Measurements from ENCODE around the gene HBE1. TPM values are rescaled to one million over a fixed set of nuclear protein-coding genes. Genes with fewer than 3 reads are reported as not detected.

Gene HBE1
- total RNA-seq, 1 donor from 2014 or later: not detected

DNA sequence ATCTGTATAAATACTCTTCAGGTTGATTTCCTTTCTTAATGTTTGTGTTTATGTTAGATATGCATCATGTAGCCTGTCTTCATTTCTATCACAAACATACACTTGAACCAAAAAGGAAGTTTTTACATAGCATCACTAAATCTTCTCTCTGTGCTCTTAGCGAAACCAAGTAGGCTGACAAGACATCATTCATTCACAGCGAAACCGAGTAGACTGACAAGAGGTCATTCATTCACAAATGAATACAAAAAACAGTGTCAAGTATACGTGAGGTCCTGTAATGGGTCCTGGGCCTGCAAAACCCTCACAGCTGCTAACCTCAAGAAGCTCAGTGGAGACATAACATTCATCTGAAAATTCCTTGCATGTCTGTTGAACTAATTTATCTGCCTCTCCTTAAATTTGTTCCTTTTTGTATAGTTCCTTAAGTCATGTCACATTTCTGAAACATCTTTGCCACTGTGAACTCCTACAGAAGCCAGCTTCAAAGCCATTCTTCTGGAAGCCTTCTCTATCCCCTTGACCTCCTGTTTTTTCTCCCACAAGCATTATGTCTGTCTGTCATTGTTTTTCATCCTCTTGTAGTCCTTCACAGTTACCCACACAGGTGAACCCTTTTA, 9.8 kb upstream of the HBE1 start:
- no peak for DNase-seq (ENCODE audit: low read depth)
- no peak overlapping the region for H3K4me3 ChIP-seq (ENCODE audit: low read depth, low read length)
- TF ChIP-seq, protein P1, sequence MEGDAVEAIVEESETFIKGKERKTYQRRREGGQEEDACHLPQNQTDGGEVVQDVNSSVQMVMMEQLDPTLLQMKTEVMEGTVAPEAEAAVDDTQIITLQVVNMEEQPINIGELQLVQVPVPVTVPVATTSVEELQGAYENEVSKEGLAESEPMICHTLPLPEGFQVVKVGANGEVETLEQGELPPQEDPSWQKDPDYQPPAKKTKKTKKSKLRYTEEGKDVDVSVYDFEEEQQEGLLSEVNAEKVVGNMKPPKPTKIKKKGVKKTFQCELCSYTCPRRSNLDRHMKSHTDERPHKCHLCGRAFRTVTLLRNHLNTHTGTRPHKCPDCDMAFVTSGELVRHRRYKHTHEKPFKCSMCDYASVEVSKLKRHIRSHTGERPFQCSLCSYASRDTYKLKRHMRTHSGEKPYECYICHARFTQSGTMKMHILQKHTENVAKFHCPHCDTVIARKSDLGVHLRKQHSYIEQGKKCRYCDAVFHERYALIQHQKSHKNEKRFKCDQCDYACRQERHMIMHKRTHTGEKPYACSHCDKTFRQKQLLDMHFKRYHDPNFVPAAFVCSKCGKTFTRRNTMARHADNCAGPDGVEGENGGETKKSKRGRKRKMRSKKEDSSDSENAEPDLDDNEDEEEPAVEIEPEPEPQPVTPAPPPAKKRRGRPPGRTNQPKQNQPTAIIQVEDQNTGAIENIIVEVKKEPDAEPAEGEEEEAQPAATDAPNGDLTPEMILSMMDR (conservative IDR thresholded peaks at IDR 0.05; ENCODE audit: low read depth, low read length): no peak

DNA sequence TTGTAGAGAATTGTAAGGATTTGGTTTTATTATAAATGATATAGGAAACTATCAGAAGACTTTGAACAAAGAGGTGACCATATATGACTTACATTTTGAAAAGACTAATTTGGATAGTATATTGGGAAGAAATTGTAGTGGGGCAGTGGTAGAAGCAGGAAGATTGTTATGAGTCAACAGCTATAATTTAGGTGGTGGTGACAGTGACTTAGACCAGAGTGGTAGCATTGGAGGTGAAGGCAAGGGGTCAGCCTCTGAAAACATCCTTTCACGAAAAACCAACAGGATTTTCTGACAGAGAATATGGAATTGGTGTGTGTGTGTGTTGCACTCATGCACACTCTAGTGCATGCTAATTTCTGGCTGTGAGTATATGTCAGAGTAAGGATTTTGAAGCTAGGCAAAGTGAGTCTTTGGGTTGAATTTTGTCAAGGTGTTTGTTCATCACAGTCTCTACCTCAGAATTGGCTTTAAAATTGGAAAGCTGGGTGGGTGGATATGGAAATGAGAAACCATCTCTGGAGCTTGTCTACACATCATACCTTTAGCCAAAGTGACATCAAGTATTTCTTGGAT, 8.2 kb upstream of the HBE1 start:
- no peak for DNase-seq (ENCODE audit: low read depth)
- H3K4me3 ChIP-seq (ENCODE audit: low read depth, low read length): no peak overlapping the region
- TF ChIP-seq, protein P1 (conservative IDR thresholded peaks at IDR 0.05; ENCODE audit: low read depth, low read length): no peak

DNA sequence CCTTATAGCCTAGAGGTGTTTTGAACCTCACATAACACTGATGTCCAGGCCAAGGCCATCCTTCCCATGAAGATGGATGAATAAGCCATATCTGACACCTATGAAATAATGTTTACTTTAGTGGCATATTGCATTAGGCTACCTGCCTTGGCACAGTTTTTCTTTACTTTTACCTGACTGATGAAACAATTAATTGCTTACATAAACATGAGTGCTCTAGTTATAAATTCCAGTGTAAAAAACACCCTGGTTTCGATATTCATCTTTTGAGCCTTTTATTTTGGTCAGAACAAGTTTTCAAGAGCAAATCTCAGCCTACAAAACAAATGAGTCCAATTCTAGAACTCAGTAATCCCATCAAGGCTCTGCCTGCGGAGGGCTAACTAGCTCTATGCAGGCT, 7.0 kb upstream of the HBE1 start:
- DNase-seq (ENCODE audit: low read depth): no peak
- TF ChIP-seq, protein P1 (conservative IDR thresholded peaks at IDR 0.05; ENCODE audit: low read depth, low read length): no peak

DNA sequence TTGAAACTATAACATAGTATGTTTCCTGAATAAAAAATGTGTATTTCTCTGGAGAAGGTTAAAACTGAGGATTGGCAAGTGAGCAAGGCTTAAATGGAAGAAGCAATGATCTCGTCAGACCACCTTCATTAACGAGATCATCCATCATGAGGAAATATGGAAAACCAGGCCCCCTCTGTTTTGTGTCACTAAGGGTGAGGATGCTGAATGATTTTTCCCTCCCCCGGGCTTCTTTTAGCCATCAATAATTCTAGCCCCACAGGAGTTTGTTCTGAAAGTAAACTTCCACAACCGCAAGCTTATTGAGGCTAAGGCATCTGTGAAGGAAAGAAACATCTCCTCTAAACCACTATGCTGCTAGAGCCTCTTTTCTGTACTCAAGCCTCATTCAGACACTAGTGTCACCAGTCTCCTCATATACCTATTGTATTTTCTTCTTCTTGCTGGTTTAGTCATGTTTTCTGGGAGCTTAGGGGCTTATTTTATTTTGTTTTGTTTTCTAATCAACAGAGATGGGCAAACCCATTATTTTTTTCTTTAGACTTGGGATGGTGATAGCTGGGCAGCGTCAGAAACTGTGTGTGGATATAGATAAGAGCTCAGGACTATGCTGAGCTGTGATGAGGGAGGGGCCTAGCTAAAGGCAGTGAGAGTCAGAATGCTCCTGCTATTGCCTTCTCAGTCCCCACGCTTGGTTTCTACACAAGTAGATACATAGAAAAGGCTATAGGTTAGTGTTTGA, 5.8 kb upstream of the HBE1 start:
- TF ChIP-seq, protein P1 (conservative IDR thresholded peaks at IDR 0.05; ENCODE audit: low read depth, low read length): no peak
- H3K4me3 ChIP-seq (ENCODE audit: low read depth, low read length): no peak overlapping the region
- no peak for DNase-seq (ENCODE audit: low read depth)

More for the DNA sequence above, 7.0 kb upstream of the HBE1 start:
- H3K4me3 ChIP-seq (ENCODE audit: low read depth, low read length): no peak overlapping the region

DNA sequence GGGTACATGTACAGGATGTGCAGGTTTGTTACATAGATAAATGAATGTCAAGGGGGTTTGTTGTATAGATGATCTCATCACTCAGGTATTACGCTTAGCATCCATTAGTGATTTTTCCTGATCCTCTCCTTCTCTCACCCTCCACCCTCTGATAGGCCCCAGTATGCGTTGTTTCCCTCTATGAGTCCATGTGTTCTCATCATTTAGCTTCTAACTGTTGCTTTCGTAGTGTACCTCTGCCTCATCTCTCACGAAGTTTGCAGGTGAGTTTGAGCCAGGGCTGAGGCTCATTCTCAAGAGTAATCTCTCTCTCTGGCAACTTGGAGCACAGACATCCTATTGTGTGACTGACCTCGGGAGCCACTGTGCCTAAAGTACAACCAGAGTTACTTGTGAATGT, 4.7 kb upstream of the HBE1 start:
- DNase-seq (ENCODE audit: low read depth): no peak
- TF ChIP-seq, protein P1 (conservative IDR thresholded peaks at IDR 0.05; ENCODE audit: low read depth, low read length): no peak
- H3K4me3 ChIP-seq (ENCODE audit: low read depth, low read length): no peak overlapping the region

DNA sequence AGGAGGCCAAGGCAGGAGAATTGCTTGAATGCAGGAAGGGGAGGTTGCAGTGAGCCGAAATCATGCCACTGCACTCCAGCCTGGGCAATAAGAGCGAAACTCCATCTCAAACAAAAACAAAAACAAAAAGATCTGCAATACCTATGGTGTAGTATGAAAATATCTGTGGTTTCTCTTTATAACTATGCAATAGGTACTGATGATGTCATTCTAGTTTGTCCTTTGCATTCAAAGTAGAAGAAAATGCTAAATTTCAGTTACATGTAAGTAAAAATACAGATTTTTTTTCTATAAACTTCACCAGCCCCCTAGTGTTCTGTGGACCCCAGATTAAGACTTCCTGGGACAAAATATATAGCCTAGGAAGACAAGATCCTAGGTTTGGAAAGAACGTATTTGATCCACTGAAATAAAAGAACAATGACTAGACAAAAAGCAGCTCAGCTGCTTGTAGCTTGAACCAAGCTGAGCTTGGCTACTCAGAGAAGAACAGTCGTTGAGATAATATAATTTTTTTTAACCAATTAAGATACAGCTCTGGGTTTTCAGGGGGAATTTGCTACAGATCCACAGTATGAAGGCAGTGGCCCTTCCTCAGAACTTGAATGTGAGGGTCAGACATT, 2.8 kb upstream of the HBE1 start:
- TF ChIP-seq, protein P1 (conservative IDR thresholded peaks at IDR 0.05; ENCODE audit: low read depth, low read length): no peak
- DNase-seq (ENCODE audit: low read depth): no peak
- no peak overlapping the region for H3K4me3 ChIP-seq (ENCODE audit: low read depth, low read length)

All from epithelial cell of proximal tubule (primary cell).